GM19035 (cell line): ENCODE data around the gene UBE2D3.
A peak's percentile ranks its signal among the peaks of the same experiment; 100 is the strongest.
"Not testable (repeated sequence)": the region's sequence is repeated elsewhere in the genome, so short reads cannot be mapped to it uniquely, and the experiment has no call there.

Source experiments
- ATAC-seq: cut with Tn5 transposase; IDR thresholded peaks from one replicate; pipeline ENCODE4 v1.9.1; 2021; ENCODE audit not compliant: unreplicated experiment

The UBE2D3 gene

DNA sequence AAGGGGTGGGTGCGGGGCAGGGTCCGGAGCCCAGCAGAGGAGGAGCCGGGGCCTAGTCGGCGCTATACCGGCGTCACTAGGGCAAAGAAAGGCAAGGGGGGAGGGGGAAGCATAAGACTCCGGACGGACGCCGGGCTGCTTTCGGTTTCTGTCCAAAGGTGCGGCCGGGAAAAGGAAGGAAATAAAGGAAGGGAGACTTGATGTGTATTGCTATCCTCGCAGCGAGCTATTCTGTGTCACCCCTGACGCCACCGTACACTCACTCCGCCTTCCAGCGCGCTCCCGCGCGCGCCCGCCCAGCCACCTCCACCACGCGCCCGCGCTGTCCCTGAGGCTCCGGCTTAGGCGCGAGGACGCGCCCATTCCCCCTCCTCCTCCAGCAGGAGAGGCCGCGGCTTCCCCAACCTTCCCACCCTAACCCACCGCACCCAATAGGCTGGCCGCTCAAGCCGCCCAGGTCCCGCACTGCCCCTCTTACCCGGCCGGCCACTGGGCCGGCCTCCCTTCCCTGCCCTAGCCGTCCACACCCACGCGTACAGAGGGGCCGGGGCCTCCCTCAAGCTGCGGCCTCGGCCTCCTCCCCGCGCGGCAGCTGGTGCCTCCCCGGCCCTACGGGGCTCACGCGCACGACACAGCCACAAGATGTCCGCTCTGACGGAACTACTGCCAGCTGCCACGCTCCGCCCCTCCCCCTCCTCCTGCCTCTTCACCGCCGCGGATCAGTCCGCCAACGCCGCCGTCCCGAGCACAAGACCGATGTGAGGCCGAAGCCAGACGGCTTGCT, at the start of gene UBE2D3:
TSS of gene UBE2D3 (minus strand) at position 662 of the 784 bp plus-strand sequence. CDS start 1,043 bp downstream, outside the sequence.
- peak; percentile 33 for ATAC-seq

DNA sequence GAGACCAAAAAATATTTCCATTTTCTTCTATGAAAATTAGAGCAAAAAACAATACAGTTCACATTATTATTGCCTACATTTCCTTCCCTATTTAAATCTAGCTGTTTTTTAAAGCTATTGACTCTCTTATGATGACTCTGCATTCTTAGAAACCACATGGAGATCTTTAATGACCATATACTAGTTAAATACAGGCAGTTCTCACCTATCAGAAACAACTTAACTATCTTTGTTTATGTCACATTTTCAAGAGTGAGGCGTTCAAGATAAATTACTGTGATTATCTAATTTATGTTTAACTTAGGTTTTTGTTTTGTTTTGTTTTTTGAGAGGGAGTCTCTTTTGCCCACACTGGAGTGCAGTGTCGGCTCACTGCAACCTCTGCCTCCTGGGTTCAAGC, 44.4 kb upstream of the UBE2D3 start:
- ATAC-seq, result no peak

DNA sequence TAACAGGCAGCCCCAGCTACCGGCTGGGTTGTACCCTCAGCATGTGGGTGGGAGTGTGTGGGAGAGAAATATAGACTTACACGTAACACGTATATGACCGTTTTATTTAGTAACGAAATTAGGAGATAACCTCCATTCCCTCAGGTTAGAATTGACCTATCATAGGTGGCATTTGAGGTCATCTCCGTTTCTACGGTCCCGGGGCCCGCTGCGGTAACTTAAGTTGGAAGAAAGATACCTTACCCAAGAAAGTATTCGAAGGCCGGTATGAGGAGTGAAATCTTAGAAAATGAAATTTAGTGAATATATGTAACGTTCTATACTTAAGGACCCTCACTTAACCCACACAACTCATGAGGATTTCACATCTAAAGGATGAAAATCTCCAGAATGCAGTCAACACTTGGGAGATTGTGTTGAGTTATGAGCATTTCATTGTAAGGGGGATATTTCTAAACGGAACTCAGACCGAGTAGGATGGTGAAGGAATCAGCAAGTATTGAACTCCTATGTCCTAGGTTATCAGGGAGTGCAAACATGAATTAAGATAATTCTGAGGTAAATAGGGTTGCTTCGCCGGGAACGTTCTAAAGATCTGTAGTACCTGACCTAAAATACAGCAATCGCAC, 42.3 kb upstream of the UBE2D3 start:
- ATAC-seq, result peak; percentile 29

DNA sequence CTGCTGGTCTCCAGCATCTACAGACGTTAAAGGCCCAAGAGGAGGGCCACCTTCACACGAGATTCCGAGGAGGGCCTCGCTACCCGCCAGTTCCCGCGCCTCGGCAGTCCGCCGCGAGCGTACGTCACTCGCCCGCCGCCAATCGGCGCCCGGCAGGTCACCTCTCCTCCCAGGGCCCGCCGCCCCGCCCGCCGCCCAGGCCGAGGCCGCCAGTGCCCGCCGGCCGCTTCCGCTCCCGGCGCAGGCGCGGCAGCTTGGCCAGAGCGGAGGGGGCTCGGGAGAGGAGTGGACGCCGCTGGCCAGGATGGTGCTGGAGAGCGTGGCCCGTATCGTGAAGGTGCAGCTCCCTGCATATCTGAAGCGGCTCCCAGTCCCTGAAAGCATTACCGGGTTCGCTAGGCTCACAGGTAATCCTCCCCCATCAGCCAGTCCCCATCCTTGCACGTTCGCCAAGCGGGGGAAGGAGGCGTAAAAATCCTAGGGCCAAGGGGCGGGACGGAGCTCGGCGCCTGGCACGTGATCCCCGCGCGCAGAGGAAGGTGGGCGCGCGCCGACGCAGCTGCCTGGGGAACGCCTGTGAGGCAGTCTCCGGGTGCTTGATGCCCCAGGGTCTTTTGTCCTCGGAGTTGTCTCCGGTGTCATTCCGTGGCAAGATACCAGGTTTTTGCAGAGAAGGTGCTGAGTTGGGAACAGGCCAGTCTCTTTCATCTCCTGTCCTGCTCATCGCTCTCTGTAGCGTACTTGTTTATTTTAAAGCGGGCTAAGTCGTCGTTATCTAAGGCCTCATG, 41.6 kb upstream of the UBE2D3 start, which contains the start of gene CISD2:
TSS of gene CISD2 (plus strand) at position 212 of the 788 bp plus-strand sequence. CDS start at position 305, 93 bp downstream.
- peak; percentile 85 for ATAC-seq

DNA sequence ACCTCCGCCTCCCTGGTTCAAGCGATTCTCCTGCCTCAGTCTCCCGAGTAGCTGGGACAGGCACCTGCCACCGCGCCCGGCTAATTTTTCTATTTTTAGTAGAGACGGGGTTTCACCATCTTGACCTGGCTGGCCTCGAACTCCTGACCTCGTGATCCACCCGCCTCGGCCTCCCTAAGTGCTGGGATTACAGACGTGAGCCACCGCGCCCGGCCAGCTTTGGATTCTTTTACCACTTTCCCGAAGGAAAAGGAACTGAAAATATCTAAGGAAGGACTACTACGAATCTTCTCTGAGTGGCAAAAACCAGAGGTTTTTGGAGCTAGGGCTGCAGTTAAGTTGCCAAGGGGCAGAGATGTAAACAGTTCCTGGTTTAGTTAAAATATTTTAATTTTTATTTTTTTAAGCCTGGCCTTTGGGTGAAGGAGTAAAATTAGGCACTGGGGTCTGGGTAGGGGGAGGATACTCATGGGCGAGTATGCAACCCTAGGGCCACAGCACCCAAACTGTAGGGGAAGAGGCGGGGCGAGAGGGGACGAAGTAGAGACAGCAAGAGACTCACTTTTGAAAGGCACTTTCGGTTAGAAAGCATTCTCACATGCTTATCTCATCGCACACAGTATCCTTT, 40.9 kb upstream of the UBE2D3 start:
- peak; percentile 45 for ATAC-seq

DNA sequence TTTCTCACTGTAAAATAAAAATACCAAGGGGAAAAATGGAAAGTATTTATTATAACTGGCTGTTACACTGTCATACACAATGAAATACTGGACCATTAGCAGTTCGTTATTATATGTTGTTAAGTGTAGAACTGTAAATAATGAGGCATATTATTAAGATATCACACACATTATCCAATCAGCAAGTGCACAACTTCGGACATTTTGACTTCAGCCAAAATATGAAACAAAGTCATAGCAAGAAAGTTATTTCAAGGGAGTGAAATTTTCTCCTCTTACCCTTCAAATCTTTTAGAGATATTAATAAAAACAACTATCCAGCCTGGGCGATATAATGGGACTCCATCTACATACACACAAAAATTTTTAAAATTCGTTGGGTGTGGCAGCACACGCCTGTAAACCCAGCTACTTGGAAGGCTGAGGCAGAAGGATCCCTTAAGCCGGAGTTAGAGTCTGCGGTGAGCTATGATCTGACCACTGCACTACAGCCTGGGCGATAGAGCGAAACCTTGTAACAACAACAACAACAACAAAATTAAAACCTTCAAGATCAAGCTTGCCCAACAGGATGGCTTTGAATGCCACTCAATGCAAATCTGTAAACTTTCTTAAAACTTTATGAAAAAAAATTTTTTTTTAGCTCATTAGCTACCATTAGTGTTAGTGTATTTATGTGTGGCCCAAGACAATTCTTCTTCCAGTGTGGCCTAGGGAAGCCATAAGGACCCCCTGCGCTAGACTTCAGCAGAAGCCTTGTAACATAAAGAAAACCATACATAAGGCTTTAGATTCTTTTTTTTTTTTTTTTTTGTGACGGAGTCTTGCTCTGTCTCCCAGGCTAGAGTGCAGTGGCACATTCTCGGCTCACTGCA, 40.2 kb upstream of the UBE2D3 start:
- ATAC-seq, result peak; percentile 19

DNA sequence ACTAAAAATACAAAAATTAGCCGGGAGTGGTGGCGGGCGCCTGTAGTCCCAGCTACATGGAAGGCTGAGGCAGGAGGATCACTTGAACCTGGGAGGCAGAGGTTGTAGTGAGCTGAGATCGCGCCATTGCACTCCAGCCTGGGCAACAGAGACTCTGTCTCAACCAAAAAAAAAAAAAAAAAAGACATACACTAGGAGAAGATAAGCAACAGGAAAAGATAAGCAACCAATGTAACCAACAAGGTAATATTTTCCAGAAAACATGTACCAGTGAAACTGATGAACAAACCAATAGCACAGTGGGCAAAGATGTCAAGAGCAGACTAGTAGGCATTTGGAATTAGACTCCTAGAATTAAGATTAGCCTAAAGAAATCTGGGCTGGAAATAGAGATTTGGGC, 38.0 kb upstream of the UBE2D3 start:
- not testable (repeated sequence) for ATAC-seq

DNA sequence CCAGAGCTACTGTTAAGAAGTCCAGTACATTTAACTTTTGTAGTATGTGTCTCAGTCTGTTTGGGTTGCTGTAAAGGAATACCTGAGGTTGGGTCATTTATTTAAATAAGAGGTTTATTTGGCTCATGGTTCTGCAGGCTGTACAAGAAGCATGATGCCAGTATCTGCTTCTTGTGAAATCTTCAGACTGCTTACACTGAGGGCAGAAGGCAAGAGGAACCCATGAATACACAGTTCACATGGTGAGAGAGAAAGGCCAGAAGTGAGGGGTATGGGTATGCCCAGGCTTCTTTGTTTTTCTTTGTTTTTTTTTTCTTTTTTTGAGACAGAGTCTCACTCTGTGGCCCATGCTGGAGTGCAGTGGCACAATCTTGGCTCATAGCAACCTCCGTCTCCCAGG, 35.4 kb upstream of the UBE2D3 start:
- ATAC-seq, result no peak

DNA sequence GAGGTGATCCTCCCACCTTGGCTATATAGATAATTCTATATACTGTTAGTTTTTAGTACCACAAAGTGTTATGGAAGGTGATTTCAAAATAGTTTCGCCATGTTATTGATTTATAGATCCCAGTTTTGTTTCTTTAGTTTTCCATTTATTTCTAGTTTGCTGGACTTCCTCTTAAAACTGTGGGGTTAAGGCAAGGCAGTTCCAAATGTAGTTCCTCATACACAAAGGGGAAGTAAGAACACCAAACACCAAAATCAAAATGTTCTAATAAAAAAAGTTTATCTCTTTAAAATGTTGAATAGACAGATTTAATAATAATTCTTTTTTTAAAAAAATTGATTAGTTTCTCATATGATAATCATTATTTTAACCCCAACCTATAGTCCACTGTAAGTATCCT, 34.7 kb upstream of the UBE2D3 start:
- ATAC-seq, result no peak

DNA sequence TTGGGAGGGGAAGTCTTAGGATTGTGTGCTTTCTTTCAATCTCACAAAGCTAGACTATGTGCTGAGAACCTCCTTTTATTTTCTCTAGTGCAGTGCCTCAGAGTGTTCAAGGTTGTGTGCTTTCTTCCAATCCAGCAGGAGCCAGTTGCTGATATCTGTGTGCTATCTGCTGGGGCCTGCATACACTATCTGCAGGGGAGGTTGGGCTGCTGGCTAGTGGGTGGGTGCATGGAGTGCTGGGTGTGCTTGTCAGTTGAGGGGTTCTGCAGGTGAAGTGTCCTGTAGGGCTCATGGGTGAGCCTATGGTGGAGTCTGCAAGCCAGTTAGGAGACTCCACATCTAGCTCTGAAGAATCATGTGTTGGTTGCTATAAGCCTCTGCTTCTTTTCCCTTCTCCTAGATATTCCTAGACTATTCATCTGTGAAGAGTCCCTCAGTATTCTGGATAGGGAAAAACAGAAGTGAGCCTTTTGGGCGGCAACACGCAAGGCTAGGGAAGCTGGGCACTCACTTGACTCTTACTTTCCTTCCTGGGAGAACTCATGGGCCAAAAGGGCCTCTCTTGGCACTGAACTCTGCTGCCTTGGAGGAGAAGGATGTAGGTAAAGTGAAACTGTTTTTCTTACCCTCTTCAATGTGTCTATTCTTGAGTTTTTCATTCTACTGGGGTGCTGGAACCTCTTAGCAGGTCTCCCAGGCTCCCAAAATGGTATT, 33.4 kb upstream of the UBE2D3 start:
- no peak for ATAC-seq

DNA sequence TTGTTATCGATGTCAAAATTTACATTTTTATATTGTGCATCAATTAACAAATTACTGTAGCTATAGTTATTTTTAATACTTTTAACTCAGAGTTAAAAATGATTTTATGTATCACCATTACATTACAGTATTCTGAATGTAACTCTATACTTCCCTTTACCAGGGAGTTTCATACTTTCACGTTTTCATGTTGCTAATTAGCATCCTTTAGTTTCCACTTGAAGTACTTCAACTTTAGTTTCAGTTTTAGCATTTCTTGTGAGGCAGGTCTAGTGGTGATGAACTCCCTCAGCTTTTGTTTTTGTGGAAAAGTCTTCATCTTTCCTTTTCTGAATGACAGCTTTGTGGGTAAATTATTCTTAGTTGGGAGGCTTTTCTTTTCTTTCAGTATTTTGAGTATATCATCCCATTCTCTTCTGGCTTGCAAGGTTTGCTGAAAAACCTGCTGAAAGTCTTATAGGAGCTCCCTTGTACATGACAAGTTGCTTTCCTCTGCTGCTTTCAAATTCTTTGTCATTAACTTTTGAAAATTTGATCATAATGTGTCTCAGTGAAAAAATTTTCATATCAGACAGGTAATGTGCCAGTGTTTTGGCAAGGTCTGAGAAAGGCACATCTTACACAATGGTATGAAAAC, 31.6 kb upstream of the UBE2D3 start:
- no peak for ATAC-seq

DNA sequence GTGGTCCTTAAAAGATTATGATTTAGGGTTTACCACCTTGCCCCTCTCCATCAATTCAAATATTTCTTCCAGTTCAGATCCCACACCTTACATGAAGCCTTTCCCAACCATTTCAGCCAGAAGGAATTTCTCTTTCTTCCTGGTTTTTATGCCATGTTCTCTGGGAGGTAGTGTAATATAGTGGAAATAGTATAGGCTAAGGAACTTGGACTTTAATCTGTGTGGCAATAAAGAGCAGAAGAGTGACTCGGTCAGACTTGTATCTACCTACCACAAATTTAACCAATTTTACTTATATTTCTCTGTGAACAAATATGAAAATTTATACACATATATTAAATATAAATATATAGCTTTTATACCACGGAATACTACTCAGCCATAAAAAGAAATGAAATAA, 23.0 kb upstream of the UBE2D3 start:
- ATAC-seq, result no peak

DNA sequence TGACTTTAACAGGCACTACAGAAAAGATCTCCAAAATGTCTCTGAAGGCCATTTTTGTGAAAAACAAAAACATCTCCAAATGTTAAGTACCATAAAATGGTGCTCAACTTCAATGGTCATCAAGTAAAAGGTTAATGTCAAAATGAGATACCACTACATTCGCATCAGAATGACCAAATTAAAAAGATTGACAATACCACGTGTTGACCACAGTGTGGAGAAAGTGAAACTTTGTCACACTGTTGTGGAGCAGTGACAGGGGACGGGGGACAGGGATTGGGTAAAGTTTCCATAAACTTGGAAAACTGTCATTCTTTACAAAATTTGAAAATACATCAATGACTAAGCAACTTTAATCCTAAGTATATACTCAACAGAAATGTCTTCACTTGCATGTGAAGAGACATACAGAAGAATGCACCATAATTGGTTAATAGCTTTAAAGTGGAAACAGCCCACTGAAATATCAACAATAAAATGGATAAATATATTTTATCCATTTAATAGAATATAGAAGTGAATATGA, 22.3 kb upstream of the UBE2D3 start:
- ATAC-seq, result no peak

DNA sequence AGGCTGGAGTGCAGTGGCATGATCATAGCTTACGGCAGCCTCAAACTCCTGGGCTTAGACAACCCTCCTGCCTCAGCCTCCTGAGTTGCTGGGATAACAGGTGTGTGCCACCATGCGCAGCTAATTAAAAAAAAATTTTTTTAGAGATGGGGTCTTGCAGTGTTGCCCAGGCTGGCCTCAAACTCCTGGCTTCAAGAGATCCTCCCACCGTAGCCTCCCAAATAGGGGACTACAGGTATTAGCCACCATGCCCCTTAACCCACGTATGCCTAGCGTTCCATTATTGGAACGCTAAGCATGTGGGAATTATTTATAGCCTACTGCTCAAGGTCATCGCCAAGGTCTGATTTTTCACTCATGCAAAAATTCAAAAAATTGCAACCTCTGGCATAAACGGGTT, 20.3 kb upstream of the UBE2D3 start:
- ATAC-seq, result no peak

DNA sequence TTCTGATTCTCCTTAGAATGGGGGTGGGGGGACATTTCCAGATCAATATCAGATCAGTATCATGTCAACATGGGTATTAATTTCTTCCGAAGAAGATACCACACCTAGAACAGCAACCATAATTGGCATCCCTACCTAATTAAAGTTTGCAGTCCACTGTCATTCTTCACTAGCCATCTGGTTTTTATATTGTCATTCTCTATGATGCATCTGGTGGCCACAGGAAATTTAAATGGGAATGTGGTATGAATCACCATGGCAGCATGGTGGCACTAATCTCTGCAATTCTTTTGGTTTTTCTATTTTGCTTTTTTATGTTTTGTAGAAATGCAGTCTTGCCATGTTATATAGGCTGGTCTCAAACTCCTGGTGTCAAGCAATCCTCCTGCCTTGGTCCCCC, 16.6 kb upstream of the UBE2D3 start:
- ATAC-seq, result no peak

DNA sequence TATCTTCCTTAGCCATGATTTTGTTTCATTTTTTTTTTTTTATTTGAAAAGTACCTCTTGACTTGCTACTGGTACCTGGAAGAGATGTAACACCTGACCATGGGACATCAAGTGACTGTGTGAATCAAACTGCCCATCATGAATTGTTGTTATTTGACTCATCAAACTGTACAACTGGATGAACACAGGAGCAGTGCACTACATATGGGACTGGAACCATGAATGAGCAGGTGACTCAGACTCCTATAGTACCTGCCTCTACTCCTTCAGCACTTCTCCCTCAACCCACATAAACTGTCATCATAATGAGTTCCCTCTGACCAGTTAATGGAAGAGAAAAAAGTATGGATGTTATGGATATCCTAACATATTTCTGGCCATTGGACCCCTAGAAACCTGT, 15.9 kb upstream of the UBE2D3 start:
- ATAC-seq, result no peak

DNA sequence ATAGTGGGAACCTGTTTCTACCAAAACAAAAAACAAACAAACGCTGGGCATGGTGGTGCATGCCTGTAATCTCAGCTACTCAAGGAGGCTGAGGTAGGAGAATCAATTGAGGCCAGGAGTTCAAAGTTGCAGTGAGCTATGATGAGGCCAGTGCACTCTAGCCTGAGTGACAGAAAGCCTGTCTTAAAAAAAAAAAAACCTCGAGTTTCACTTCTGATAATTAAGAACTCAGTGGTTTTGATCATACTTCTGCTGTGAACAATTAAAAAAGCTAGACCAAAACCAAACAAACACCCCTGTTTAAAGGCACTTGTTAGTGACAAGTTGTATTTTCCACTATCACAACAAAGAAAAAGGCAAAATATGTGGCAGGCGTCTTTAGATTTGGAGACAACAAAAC, 15.0 kb upstream of the UBE2D3 start:
- ATAC-seq, result no peak

DNA sequence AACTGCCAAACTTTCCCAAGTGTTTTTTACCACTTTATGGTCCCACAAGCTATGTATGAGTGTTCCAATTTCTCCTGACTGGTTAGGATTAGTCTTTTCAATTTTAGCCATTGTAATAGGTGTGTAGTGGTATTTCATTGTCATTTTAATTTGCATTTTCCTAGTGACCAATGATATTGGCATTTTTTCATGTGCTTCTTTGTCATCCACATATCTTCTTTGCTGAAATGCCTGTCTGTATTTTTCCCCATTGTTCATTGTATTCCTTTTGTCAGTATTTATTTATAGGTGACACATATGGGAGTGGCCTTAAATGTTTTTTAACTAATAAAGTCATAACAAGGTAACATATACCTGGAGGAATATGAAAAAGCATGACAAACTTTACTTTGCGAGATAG, 9.2 kb upstream of the UBE2D3 start:
- no peak for ATAC-seq

DNA sequence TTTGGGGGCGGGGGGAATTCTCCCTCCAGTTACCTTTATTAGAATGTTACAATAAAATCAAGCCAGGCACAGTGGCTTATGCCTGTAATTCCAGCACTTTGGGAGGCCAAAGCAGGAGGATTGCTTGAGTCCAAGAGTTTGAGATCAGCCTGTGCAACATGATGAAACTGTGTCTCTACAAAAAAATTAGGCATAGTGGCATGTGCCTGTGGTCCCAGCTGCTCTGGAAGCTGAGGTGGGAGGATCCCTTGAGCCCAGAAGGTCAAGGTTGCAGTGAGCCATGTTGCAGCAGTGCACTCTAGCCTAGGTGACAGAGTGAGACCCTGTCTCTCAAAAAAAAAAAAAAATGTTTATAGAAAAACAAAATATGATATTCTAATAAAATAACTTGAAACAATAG, 5.3 kb upstream of the UBE2D3 start:
- ATAC-seq, result no peak
